Adrenal gland (tissue), 5 donors: ENCODE results near the gene DMWD.

Source experiments
- CTCF ChIP-seq, 6 experiments: fragments of 450-650 bp in 4 of 6; fragments of 200-600 bp in 2 of 6; sonication (generic) in 1 of 6; IDR thresholded peaks; 1 replicate in 5 of 6; 2 replicates in 1 of 6; pipeline versions ENCODE4 v1.5.1 to v1.8.0; 2016 to 2021; ENCODE audit warnings: antibody characterized with exemption in 6 of 6, mild to moderate bottlenecking in 2 of 6, moderate library complexity in 1 of 6
- POLR2A ChIP-seq, 2 donors: fragments of 450-650 bp; IDR thresholded peaks; one replicate each; pipeline ENCODE4 v1.6.1; 2017; ENCODE audit warnings: antibody characterized with exemption in 2 of 2, mild to moderate bottlenecking in 2 of 2, moderate library complexity in 1 of 2
- donor health status: DM: no; HTN: no; CAD: no.

- TF ChIP-seq CTCF (IDR thresholded peaks at IDR 0.05) (no peak), POLR2A (IDR thresholded peaks at IDR 0.05) (no peak)
These were observed 32.6 kb upstream of the DMWD start for GRCh38 chr19:45825263-45825605.
